ENCODE results near the gene UBE2S. TPM values are rescaled to one million over a fixed set of nuclear protein-coding genes. Genes with fewer than 3 reads are reported as not detected.

Gene UBE2S
- total RNA-seq, 1 donor from 2014 or later = 235 TPM

- no peak for DNase-seq
- Mint-ChIP-seq H3K4me1 (ENCODE audit: low read depth, unreplicated experiment) (peaks cover 10% of the 10 kb centered on the region), H3K27ac (ENCODE audit: unreplicated experiment) (no peak within 1 kb of the TSS), H3K27me3 (ENCODE audit: unreplicated experiment) (peaks cover 42% of the 10 kb centered on the region), H3K9me3 (ENCODE audit: unreplicated experiment) (peaks cover 16% of the 10 kb centered on the region), H3K36me3 (ENCODE audit: unreplicated experiment) (peaks cover 20% of the 10 kb centered on the region), H3K4me3 (ENCODE audit: unreplicated experiment) (peak within 1 kb of the TSS; percentile 71)
- TF ChIP-seq, protein P1, sequence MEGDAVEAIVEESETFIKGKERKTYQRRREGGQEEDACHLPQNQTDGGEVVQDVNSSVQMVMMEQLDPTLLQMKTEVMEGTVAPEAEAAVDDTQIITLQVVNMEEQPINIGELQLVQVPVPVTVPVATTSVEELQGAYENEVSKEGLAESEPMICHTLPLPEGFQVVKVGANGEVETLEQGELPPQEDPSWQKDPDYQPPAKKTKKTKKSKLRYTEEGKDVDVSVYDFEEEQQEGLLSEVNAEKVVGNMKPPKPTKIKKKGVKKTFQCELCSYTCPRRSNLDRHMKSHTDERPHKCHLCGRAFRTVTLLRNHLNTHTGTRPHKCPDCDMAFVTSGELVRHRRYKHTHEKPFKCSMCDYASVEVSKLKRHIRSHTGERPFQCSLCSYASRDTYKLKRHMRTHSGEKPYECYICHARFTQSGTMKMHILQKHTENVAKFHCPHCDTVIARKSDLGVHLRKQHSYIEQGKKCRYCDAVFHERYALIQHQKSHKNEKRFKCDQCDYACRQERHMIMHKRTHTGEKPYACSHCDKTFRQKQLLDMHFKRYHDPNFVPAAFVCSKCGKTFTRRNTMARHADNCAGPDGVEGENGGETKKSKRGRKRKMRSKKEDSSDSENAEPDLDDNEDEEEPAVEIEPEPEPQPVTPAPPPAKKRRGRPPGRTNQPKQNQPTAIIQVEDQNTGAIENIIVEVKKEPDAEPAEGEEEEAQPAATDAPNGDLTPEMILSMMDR (IDR thresholded peaks at IDR 0.05; ENCODE audit: partially characterized antibody, unreplicated experiment) = no peak
Observed at GRCh38 chr19:55443045-55443823, 35.6 kb upstream of the UBE2S start, which contains the start of gene SHISA7. Gene SHISA7 (minus strand): TSS chr19:55443300. CDS start chr19:55442863, 437 bp downstream.

GRCh38 chr19:55442372-55442961 is 34.9 kb upstream of the UBE2S start:
- Mint-ChIP-seq H3K27me3 (ENCODE audit: unreplicated experiment) (peaks cover 42% of the 10 kb centered on the region), H3K4me1 (ENCODE audit: low read depth, unreplicated experiment) (peaks cover 10% of the 10 kb centered on the region), H3K36me3 (ENCODE audit: unreplicated experiment) (peaks cover 20% of the 10 kb centered on the region), H3K27ac (ENCODE audit: unreplicated experiment) (no peak overlapping the region), H3K4me3 (ENCODE audit: unreplicated experiment) (no peak overlapping the region), H3K9me3 (ENCODE audit: unreplicated experiment) (peaks cover 16% of the 10 kb centered on the region)
- no peak for DNase-seq
- TF ChIP-seq, protein P1 (IDR thresholded peaks at IDR 0.05; ENCODE audit: partially characterized antibody, unreplicated experiment) = no peak

GRCh38 chr19:55441692-55442321 is 34.2 kb upstream of the UBE2S start:
- Mint-ChIP-seq H3K27me3 (ENCODE audit: unreplicated experiment) (peaks cover 42% of the 10 kb centered on the region), H3K4me3 (ENCODE audit: unreplicated experiment) (peak overlapping the region; percentile 58), H3K4me1 (ENCODE audit: low read depth, unreplicated experiment) (peaks cover 10% of the 10 kb centered on the region)

DNA sequence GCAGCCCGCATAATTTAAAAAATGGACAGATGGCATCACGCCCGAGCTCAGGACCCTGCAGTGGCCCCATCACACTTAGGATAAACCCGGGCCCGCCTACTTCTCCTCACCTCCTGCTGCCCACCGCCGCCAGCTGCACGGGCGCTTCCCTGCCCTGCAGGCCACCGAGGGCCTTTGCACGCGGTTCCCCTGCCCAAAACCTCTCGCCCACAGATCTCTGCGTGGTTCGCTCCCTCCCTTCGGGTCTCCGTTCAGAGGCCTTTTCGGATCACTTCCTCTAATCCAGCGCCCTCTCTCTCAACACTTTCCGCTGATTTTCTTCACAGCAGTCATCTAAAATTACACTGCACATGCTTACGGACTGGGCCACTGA is 33.7 kb upstream of the UBE2S start:
- Mint-ChIP-seq H3K27ac (ENCODE audit: unreplicated experiment) (no peak overlapping the region), H3K4me1 (ENCODE audit: low read depth, unreplicated experiment) (peaks cover 10% of the 10 kb centered on the region), H3K36me3 (ENCODE audit: unreplicated experiment) (peaks cover 20% of the 10 kb centered on the region), H3K4me3 (ENCODE audit: unreplicated experiment) (peak overlapping the region; percentile 58), H3K27me3 (ENCODE audit: unreplicated experiment) (peaks cover 42% of the 10 kb centered on the region), H3K9me3 (ENCODE audit: unreplicated experiment) (peaks cover 16% of the 10 kb centered on the region)
- no peak for DNase-seq
- TF ChIP-seq, protein P1 (IDR thresholded peaks at IDR 0.05; ENCODE audit: partially characterized antibody, unreplicated experiment) = no peak

More at GRCh38 chr19:55441692-55442321, 34.2 kb upstream of the UBE2S start:
- no peak for DNase-seq
- Mint-ChIP-seq H3K36me3 (ENCODE audit: unreplicated experiment) (peaks cover 20% of the 10 kb centered on the region), H3K9me3 (ENCODE audit: unreplicated experiment) (peaks cover 16% of the 10 kb centered on the region), H3K27ac (ENCODE audit: unreplicated experiment) (no peak overlapping the region)
- TF ChIP-seq, protein P1 (IDR thresholded peaks at IDR 0.05; ENCODE audit: partially characterized antibody, unreplicated experiment) = no peak
